GM21381 (cell line): ENCODE measurements around the gene CRYBB3.
"Not testable (repeated sequence)": the region's sequence is repeated elsewhere in the genome, so short reads cannot be mapped to it uniquely, and the experiment has no call there.

Source experiments
- ATAC-seq: cut with Tn5 transposase; IDR thresholded peaks from one replicate; pipeline ENCODE4 v1.9.1; 2021; ENCODE audit warnings: mild to moderate bottlenecking, moderate library complexity; ENCODE audit not compliant: unreplicated experiment

The CRYBB3 gene

DNA sequence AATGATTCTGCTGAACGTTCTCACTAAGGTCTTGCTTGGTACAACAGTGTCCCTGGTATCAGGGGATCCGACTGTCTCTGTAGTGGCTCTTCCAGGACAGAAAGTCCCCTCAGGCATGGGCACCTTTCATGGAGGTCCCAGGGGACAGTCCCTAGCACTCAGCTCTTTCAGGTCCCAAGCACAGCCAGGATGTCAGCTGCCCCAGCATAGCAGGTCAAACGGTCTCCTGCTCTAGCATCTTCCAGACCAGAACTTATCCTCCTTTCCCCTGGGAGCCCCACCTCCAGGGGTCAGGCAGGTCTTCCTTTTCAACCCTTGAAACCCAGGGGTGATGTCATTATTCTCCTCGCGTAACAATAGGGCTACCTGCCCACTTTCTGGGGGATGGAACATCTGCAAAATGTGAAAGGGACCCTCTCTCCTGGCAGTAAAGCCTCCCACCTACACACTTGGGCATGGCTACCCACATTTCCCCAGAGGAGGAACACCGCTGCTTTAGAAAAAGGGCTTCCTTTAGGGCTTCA is 24.7 kb upstream of the CRYBB3 start:
- no peak for ATAC-seq

DNA sequence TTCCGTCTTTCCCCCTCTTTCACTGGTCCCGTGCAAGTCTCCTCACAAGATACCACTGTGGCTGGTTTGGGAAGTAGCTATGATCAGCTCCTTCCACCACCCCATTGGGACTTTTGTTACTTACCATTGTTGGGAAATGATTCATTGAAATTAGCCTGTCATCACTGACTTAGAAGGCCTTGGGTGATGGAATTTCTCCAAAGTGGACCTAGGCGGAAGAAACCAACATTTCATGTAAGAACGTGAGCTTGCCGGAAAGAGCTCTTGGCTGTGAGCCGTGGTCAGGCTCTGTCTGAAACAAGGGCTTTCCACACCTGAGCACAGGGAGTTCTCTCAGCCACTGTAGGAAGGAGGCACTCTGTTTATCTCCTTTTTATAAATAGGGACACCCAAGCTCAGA is 23.5 kb upstream of the CRYBB3 start:
- ATAC-seq, result no peak

DNA sequence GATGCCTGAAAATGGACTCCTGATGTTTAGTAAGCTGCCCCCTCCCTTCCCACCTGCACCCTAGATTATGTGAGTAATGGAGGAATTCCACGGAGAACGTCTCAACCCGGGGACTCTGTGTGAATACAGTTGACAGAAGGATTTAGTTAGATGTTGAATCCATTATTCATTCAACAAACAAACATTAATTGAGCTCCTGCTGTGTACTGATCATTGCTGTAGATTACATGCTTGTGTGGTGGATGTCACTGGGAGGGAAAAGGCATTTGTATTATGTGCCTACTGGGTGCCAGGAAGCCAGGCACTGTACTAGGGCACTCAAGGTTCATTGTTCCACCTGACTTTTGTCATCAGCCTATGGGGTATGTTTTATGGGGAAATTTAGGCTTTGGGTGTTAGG is 22.9 kb upstream of the CRYBB3 start:
- ATAC-seq, result no peak

DNA sequence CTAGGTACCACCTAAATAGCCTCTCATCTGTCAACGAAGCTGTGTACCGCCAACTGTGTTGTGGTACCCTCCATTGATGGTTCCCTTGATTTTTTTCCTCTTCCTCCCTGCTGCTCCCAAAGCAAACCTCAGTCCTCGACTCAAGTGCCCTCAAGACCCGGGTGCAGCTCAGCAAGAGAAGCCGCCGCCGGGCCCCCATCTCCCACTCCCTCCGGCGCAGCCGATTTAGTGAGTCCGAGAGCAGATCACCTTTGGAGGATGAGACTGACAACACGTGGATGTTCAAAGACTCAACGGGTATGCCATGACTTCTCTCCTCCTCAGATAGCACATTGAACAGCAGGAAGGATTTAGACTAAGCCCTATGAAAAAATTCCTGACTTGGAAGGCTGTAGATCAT is 22.4 kb upstream of the CRYBB3 start:
- no peak for ATAC-seq

DNA sequence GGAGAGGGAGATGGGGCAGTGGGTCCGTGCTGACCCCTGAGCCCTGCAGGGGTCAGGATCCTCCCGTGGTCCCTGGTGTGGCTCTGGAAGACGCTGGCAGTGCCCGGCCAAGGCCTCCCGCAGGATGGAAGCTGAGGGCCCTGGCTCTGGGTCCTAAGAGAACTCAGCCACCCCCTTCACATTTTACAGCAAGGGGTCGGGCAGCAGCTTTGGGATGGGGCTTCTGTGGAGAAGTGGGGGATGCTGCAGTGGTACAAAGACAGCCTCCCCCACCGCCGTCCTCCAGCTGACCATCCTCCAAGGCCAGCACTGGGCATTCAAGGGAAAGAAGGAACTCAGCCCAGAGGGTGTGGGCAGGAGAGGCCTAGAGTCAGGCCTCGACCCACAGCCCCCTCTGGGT is 21.8 kb upstream of the CRYBB3 start:
- ATAC-seq, result no peak

DNA sequence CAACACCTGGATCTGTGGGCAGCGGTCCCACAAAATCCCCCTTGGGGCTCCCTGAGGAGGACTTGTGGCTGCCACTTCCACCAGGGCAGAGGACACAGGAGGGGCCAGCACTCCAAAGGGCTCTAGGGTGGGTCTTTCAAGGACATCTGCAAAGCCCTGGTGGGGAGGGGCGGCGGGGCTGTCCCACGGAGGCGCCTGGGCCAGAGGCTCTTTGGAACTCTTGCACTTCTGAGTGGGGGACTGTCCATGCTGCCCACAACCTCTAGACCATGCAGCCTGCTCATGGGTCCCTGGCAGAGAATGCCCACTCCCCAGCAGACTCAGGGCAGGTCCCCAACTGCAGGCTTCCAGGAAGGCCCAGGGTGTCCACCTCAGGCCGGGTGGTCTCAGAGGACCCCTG is 21.3 kb upstream of the CRYBB3 start:
- not testable (repeated sequence) for ATAC-seq

DNA sequence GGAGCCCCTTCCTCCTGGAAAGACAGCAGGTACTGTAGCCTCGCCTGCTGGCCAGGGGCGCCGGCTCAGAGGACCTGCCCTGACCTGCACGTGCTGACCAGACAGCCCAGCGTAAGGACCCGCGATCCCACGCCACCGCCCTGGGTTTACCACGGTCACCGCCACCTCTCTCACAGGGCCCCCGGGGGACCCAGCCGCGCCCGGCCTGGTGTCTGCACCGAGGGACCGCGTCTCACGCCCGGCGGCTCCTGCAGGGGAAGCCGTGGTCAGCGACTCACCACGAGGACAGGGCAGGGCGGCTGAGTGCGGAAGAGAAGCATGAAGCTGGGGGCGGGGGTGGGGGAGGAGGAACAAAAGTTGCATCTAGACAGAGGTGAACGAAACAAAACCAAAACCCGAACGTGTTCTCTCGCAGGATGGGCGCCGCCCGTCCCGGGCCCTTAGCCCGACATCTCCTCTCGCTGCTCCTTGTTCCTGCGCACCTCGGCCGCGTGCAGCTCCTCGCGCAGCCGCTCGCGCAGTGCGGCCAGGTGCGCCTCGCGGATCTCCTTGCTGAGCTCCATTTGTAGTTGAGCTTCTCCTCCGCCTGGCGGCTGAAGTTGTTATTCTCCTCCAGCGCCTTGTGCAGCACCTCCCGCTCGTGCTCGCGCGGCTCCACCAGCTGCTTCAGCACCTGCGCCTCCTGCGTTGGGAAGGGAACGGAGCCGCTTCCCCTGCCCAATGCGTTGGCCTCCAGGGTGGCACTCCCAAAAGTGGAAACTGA is 20.6 kb upstream of the CRYBB3 start:
- ATAC-seq, result not testable (repeated sequence)

DNA sequence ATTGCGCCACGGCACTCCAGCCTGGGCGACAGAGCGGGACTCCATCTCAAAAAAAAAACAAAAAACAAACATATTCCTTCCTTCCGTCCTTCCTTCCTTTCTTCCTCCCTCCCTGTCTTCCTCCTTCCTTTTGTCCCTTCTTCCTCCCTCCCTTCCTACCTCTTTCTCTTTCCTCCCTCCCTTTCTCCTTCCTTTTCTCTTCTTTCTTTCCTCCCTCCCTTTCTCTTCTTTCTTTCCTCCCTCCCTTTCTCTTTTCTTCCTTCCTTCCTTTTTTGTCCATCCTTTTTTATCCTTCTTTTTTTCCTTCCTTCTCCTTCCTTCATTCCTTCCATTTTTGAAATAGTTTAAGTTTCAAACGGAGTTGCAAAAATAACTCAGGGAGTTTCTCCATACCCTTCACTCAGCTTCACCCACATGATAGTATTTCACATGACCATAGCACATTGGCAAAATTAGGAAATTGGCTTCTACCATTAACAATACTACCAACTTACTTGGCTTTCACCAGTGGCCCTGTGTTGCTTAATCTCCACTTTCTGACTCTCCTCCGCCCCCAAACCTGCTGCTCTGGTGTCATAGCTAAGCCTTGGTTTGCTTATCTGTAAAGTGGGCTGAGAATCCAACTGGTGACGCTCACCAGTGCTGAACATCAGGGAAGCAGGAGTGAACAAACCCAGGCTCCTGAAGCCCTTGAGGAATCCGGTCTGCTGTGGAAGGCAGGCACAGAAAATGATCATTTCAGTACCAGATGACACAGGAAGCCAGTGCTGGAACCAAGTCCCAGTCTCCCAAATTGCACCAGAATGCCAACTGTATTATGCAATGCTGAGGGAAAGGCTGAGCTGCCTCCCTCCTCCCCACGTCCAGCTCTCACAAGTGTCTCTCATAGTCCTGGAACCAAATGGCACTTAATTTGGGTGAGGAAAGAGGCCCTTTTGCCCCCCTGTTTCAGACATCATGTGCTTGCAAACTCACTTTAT is 17.2 kb upstream of the CRYBB3 start:
- no peak for ATAC-seq

DNA sequence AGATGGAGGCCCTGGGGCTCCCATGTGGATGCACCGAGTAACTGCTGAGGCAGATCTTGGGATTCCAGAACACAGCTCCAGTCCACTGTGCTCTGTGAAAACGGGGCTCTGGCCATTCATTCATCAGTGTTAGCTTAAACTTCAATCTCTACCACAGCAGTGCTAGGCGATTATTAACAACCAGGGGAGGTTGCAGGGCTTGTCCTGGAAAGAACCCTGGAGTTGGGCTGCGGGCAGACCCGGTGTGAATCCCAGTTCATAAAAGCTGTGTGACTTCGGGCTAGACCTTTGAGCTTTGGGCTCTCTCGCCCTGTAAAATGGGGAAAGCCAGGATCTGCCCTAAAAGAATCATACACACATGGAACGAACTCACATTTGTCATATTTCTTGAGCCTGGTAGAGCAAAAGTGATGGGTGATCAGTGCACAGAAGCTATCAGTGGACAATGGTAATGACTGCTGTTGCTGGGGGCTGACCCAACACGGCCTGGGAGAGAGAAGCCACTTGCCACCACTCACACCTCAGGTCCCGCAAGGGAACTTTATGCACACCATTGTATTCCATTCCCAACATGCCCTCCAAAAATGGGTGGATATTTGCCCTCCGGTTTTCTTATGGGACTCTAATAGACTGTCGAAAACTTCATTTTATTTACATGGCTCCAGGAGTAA is 15.6 kb upstream of the CRYBB3 start:
- ATAC-seq, result no peak

DNA sequence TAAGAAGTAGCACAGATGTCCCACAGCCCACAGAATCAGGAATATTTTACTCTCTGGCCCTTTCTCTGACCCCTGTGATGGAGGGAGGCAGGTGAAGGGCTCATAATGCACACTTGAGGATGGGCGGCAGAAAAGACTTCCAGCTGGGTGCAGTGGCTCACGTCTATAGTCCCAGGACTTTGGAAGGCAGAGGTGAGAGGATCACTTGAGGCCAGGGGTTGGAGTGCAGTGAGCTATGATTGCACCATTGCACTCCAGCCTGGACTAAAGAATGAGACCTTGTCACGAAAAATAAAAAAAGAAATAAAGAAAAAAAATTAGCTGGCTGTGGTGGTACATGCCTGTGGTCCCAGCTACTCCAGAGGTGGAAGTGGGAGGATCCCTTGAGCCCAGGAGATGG is 13.5 kb upstream of the CRYBB3 start:
- ATAC-seq, result no peak

DNA sequence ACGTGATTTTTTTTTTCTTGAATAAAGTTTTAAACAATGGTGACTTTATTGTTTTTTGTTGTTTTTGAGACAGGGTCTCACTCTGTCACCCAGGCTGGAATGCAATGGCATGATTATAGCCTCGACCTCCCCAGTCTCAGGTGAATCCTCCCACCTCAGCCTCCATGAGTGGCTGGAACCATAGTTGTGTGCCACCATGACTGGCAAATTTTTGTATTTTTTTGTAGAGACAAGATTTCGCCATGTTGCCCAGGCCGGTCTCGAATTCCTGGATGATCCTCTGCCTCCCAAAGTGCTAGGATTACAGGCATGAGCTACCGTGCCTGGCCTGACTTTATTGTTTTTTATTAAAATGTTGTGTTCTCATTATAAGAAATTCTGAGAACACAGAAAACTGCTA is 12.2 kb upstream of the CRYBB3 start:
- no peak for ATAC-seq

DNA sequence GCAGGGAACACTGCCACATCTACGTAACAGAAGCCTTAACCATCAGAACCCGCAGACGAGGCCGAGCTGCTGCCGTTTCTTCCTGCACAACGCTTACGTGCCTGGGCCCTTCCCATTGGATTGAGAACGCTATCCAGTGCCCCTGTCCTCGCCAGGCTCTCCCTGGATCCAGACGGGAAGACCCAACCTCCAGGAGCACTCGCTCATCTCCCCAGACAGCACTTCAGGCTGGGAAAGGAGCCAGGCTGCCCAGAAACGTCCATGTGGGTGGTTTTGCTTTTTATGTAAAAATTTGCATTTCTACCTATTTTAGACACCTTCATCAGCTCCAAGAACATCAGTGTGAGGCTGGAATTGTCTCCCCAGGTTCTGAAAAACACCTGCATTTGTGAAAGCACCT is 7.3 kb upstream of the CRYBB3 start:
- ATAC-seq, result no peak

DNA sequence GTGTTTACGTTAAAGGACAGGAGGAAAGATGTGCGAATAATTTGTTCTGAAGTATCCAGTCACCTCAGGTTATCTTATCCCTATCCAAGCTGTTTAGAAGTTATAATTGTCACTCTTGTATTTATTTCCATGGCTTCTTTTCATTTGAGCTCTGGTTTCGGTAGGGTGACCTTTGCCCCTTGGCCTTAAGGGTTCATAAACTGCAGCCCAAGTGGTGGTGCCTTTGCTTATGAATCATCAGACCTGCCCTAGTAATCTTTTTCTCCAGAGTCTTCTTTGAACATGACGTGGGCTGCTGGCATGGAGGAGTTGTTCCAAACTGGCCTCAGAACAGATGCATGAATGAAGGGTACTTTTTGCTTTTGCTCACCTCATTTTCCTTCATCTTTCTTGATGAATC is 6.5 kb upstream of the CRYBB3 start:
- no peak for ATAC-seq

DNA sequence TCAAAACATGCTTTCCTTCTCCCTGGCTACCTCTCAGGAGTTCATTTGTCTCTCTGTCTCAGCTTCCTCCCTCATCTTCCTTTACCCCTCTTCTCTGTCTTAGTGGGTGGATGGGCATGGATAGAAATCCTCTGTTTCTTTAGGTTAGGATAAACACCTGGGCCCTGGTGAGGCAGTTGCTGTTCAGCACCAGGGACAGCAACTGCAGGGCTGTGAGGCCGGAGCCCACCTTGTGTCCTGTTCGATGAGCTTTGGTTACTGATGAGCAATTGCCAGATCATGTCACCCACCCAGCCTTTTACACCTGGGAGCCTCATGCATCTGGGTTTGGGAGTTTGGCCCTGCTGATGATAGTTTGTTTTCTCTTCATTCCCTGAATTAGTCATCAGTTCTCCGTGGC is 6.1 kb upstream of the CRYBB3 start:
- no peak for ATAC-seq

DNA sequence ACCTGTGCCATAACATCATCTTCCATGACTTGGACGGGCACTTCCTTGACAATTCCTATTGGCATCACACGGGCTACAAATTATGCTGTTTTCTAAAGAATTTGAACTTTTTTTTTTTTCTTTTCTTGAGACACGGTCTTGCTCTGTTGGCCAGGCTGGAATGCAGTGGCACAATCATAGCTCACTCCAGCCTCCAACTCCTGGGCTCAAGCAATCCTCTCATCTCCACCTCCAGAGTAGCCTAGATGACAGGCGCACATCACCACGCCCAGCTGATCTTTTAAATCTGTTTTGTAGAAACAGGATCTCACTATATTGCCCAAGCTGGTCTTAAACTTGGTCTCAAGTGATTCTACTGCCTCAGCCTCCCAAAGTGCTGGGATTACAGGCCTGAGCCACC is 3.3 kb upstream of the CRYBB3 start:
- no peak for ATAC-seq

DNA sequence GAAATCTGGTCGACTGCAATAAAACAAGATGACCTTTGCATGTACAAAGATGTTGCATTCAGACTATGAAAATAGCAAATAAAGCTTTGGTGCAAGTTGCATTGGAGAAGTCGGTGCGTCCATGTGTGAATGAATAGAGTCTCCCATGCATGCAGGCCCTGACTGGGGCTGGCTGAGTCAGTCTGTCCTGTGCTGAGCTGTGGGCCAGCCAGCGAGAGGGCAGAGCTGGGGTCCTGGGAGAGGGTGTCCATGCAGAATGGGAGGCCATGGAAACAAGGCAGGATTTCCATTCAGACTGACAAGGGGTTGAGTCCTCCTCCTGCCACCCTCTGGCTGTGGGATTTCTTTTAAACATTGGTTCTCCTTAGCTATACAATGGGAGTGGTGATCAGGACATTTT is 2.3 kb upstream of the CRYBB3 start:
- no peak for ATAC-seq

DNA sequence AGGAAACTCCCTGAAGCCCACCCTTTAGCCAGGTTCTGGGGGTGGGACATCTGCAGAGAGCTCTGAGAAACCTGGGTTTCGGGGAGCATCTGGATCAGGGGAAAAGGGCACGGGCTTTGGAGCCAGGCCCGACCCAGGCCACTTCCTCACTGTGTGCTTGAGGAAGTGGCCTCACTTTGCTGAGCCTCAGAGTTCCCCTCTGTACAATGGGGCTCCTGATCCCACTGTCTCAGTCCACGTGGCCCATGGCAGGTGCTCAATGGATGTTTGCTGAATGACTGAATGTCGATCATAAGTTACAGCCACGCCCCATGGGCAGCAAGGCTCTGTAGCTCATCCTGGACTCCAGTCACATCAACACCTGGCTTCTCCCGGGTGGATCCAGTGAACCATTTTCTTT is 1.3 kb downstream of the CRYBB3 start:
- no peak for ATAC-seq

DNA sequence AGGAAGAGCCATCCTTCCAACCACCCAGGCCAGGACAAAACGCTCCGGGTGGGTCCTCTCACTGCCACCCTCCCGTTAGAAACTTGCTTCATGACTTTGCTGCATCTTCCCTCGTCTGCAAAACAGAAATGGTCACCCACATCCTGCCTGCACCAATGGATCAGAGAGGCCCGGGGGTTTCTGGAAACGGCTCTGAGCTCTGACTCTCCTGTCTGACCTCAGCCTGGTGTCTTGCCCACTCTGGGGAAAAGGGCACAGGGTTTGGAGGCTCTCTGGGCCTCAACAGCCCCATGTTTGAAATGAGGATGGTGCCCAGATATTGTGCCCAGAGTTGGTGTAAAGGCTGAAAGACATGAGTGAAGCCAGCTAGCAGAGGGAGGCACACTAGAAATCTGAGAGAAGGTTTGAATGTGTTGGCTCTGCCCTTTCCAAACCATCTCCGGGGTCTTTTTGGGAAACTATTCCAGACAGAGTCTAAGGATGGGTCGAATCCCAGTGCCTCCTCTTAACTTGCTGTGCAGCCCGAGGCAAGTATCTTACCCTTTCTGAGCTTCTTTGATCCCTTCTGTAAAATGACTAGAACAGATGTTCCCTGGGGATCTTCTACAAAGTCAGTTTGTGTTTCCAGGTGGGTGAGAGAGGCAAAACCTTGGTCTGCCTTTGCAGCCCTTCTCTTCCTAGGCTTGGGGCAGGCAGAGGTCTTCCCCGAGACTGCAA is 2.1 kb downstream of the CRYBB3 start:
- ATAC-seq, result no peak

DNA sequence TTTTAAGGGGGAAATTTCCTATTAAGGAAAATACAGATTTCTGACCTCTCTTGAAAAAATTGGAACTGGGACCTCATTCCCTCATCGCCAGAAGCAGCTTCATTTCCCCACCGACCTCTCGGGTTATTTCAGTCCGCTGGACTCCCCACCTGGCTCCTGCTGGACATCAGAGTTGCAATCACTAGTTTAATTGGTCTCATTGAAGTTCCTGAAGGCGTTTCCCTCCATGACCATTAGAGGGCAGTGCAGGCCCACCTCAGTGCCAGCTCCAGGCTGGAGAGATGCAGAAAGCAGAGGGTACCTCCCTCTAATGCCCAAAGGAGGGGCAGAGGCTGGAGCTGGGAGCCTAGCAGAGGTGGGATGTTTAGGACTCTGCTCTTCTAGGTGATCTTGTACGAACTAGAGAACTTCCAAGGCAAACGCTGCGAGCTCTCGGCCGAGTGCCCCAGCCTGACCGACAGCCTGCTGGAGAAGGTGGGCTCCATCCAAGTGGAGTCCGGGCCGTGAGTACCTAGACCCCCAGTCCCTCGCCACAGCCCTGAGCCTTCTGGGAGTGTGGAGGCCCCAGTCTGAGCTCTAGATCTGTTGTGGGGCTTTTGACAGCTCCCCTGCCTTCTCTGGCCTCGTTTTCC is 2.7 kb downstream of the CRYBB3 start:
- no peak for ATAC-seq

DNA sequence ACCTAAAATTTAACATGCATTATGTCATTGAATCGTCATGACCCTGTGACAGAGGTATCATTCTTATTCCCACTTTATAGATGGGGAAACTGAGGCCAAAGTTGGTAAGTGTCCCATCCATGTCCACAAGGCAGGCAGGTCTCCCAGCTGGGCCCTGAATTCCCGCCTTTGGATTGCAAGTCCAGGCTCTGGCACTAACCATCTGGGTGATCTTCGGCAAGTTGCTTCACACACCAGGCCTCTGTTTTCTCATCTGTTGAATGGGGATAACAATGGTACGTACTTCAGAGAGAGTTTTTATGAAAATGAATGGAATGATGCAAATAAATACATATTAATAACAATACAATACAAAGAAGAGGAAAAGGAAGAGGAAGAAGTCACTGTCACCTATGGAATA is 3.4 kb downstream of the CRYBB3 start:
- ATAC-seq, result no peak
